GM21360 (cell line): Measurements from ENCODE around the gene FLNB.

Experiments used
- ATAC-seq: cut with Tn5 transposase; IDR thresholded peaks from one replicate; pipeline ENCODE4 v1.9.1; 2021; ENCODE audit warnings: mild to moderate bottlenecking, moderate library complexity; ENCODE audit not compliant: unreplicated experiment

FLNB gene

GRCh38 chr3:58028902-58029301 lies 20.7 kb downstream of the FLNB start:
- ATAC-seq = no peak

- ATAC-seq = no peak
Measured at GRCh38 chr3:58029842-58030584, 21.8 kb downstream of the FLNB start.

- ATAC-seq = no peak
Measured at GRCh38 chr3:58032186-58032585, 24.0 kb downstream of the FLNB start.

- peak; percentile 97 for ATAC-seq
Measured at GRCh38 chr3:58034738-58035523, 26.7 kb downstream of the FLNB start.

- no peak for ATAC-seq
Measured at GRCh38 chr3:58035524-58036255, 27.5 kb downstream of the FLNB start.

- ATAC-seq = no peak
Measured at GRCh38 chr3:58036293-58037032, 28.2 kb downstream of the FLNB start.

GRCh38 chr3:58037141-58037910 lies 29.1 kb downstream of the FLNB start:
- ATAC-seq = no peak

GRCh38 chr3:58038675-58039292 lies 30.6 kb downstream of the FLNB start:
- no peak for ATAC-seq

- ATAC-seq = no peak
Measured at GRCh38 chr3:58039601-58040000, 31.4 kb downstream of the FLNB start.

GRCh38 chr3:58041182-58041825 lies 33.1 kb downstream of the FLNB start:
- no peak for ATAC-seq

GRCh38 chr3:58041826-58042324 lies 33.7 kb downstream of the FLNB start:
- peak; percentile 69 for ATAC-seq

- no peak for ATAC-seq
Measured at GRCh38 chr3:58042947-58043707, 34.9 kb downstream of the FLNB start.

- no peak for ATAC-seq
Measured at GRCh38 chr3:58043933-58044332, 35.7 kb downstream of the FLNB start.

- no peak for ATAC-seq
Measured at GRCh38 chr3:58044691-58045483, 36.7 kb downstream of the FLNB start.

GRCh38 chr3:58047826-58048225 lies 39.6 kb downstream of the FLNB start:
- no peak for ATAC-seq

GRCh38 chr3:58048301-58048700 lies 40.1 kb downstream of the FLNB start:
- no peak for ATAC-seq

GRCh38 chr3:58049143-58049785 lies 41.0 kb downstream of the FLNB start:
- ATAC-seq = no peak
